ENCODE measurements around the gene GSTA3.
A peak's percentile ranks its signal among the peaks of the same experiment; 100 is the strongest.

DNA sequence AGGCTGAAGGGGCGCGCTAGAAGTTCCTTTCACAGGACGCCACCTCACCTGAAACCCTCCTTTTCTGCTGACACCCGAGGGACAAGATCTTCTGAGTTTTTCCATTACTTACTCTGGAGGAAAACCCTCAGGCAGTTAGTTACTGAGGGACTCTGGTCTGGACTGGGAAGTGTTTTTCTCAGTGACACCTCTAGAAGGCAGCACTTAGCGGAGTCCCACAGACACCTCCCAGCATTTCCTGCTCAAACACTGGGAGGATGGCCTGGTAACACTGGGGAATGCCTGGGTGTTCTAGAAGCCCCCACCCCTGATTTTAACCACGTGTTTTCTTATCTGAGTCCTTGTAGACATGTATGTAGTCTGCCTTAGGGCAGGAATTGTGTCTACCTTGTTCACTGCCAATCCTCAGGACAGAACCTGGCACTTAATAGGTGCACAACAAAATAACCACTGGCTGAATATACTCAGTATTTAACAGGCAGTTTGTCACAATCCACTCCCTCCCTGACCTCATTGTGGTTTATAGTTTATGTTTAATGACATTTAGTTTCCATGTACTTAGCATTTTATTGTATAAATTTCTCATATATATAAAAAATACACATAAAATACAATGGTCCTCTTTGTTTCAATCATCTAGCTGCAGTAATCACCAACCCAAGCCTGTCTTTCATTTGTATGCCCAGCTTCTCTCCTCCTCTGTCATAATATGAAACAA is 4.8 kb downstream of the GSTA3 start:
- TF ChIP-seq CTCF (IDR thresholded peaks at IDR 0.05; ENCODE audit: low read length) (peak; percentile 48), EZH2 (IDR thresholded peaks at IDR 0.05; ENCODE audit: borderline replicate concordance, low read length) (no peak)

Measured in OCI-LY1 (cell line).